ENCODE results near the gene TAS2R41.

The TAS2R41 gene

GRCh38 chr7:143493751-143494150 lies 16.1 kb downstream of the TAS2R41 start:
- no peak for DNase-seq (ENCODE audit: low read depth)

- no peak for DNase-seq (ENCODE audit: low read depth)
These were observed 16.9 kb downstream of the TAS2R41 start for GRCh38 chr7:143494622-143495021.

- DNase-seq (ENCODE audit: low read depth): no peak
These were observed 18.2 kb downstream of the TAS2R41 start for GRCh38 chr7:143495851-143496250.

DNA sequence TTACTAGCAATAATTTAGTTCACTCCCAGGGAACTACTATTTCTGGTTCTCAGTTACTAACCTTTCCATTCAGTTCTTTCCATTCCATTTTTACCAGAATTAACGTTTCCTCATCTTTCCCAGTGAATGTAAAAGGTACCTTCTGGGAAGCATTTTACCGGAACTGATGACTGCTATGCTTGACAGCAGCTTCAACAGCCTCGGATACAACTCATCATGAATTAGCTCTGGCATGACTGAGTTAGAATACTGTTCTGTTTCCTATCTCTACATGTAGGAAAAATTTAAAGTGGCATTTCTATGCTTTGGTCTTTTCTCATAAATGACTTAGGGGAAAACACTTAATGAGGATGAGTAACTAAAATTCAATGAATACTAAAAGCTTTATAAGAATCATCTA lies 18.6 kb downstream of the TAS2R41 start:
- no peak for DNase-seq (ENCODE audit: low read depth)

GRCh38 chr7:143497008-143497795 lies 19.5 kb downstream of the TAS2R41 start:
- no peak for DNase-seq (ENCODE audit: low read depth)

DNA sequence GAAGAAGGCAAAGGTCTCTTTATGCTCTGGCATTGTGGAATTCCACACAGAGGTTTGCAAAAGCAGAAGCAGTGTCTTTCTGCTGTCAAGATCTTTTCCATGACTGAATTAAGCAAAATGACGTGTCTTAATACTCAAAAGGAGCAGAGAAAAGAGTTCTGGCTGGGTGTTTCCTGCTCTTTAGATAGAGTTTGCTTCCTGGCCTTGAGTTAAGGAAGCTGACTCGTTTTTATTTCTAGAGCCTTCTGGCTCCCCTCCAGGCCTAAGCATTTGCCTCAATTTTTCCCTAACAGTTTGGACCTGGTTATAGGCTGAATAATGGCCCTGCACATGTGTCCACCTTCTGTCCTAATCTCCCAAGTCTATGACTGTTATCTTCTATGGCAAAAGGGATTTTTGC lies 21.6 kb downstream of the TAS2R41 start:
- DNase-seq (ENCODE audit: low read depth): no peak

DNA sequence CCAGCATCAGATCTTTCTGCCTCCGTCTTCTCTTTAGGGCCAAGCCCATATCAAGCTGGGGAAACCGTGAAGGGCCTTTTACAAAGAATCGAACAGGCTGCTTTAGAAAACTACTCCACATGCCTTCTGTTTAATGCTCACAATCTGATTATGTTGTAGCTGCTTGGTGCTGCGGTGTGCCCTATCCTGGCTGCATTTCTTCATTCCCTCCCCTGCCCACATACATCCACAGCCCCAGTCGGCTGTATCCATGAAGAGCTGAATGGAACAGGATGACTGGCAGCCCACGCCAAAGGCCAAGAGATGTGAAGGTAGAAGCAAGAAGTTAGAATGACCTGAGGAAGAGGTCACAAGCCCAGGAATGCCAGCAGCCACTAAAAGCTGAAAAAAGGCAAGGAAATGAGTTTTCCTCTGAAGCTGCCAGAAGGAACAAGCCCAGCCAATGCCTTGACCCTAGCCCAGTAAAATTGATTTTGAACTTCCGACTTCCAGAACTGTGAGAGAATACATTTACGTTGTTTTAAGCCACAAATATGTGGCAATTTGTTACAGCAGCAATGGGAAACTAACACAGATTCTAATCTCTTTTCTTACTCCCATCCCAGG lies 22.2 kb downstream of the TAS2R41 start:
- DNase-seq (ENCODE audit: low read depth): no peak

- no peak for DNase-seq (ENCODE audit: low read depth)
These were observed 25.6 kb downstream of the TAS2R41 start for GRCh38 chr7:143503261-143503660.

DNA sequence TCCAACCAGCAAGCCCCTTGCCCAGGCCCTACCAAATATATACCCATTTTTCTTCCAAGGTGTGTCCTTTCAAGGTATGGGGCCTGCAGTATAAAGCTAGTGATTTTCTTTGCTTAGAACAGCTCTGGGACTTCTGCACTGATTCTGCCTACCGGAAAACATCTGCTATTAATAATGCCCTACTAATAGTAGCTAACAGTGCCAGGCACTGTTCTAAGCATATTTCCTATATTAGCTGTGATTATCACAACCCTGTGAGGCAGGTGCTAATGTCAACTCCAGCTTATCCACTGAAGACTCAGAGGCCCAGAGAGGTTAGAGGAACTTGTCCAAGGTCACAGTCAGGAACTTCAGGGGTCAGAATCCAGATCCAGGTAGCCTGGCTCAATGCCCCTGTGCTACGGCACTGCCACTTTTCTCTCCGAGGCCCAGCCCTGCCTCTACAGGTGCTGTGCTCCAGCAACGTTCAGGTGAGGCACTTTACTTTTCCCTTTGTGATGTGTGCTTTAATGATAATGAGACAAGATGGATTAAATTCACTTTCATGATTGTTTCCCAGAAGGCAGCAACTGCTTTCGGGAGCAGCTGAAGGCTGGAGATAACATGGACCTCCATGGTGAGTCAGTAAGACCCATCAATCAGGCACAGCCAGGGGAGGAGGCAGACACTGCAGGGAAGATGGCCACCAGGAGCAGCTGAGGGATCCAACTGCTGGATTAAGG lies 26.7 kb downstream of the TAS2R41 start:
- DNase-seq (ENCODE audit: low read depth): no peak

- DNase-seq (ENCODE audit: low read depth): no peak
These were observed 27.2 kb downstream of the TAS2R41 start for GRCh38 chr7:143504937-143505297.

- no peak for DNase-seq (ENCODE audit: low read depth)
These were observed 28.2 kb downstream of the TAS2R41 start for GRCh38 chr7:143505838-143506237.

GRCh38 chr7:143507094-143507518 lies 29.4 kb downstream of the TAS2R41 start:
- no peak for DNase-seq (ENCODE audit: low read depth)

GRCh38 chr7:143507534-143508055 lies 29.9 kb downstream of the TAS2R41 start:
- no peak for DNase-seq (ENCODE audit: low read depth)

GRCh38 chr7:143510854-143511592 lies 33.4 kb downstream of the TAS2R41 start:
- no peak for DNase-seq (ENCODE audit: low read depth)

GRCh38 chr7:143511593-143512047 lies 33.9 kb downstream of the TAS2R41 start:
- no peak for DNase-seq (ENCODE audit: low read depth)

DNA sequence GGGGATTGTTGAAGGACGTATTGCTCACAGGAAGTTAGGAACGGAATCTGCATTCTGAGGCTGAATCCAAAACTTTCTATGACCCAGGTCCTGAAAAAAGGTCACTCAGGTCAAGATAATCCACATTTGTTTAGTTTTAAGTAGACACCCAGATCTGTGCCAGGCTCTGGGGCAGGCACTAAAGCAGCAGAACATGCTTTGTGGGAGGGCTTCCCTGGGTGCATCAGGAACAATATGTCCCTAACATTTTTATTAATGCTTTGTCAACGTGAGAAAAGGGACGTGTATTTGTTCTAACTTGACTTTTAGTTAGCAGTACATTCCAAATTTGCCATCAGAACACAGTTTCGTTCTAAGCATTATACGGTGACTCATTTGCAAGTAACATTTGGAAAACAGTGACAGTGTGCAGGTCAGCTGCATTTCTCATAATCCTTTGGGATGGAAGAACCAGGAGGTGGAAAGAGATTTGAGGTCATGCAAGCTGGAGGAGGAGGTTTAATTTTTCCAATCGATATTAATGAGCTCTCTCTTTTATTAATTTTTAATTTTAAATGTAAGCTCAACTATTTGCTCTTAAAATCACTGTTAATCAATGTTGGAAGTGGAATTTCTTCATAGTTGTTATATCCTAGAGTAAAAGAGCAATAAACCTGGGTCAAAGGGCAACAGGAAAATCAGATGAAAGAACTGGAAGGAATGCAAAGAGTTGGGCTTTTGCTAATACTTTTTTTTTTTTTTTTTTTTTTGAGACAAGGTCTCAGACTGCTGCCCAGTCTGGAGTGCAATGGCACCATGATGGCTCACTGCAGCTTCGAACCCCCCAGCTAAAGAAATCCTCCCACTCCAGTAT lies 35.0 kb downstream of the TAS2R41 start:
- no peak for DNase-seq (ENCODE audit: low read depth)

DNA sequence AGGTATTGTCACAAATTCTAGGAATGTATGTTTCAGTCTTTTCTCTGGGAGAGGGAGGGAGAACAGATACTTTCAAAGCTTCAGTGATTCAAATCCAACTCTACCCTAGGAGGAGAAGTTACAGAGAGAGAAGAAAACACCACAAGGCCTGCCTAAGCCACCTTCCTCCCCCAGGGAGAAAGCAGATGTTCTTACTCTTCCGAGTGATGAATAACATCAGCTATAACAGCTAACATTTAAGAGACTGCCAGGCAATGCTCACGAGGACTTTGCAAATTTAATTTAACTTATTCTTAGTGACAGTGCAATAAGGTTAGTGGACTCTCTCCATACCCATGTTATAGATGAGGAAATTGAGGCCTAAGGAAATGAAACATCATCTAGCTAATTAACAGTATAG lies 36.8 kb downstream of the TAS2R41 start:
- no peak for DNase-seq (ENCODE audit: low read depth)

- DNase-seq (ENCODE audit: low read depth): no peak
These were observed 37.5 kb downstream of the TAS2R41 start for GRCh38 chr7:143514995-143515735.

- DNase-seq (ENCODE audit: low read depth): no peak
These were observed 39.3 kb downstream of the TAS2R41 start for GRCh38 chr7:143516981-143517380.

DNA sequence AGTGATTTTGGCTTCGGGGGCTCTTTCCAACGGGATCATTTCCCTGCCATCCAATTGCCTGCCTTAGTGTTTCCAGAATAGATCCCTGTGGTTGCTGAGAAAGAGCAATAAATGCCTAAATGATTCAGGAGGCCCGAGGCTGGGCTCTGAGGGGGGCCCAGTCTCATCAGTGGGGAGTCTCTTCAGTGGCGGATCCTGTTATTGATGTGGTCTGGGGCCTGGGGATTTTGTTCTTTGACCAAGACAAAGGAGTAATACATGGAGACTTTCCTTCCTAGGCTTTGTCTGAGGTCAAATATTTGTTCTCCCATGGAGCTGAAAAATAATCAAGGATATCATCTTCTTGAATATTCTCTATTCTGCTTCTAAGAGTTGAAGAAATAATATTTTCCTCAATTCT lies 40.8 kb downstream of the TAS2R41 start:
- no peak for DNase-seq (ENCODE audit: low read depth)
